ENCODE measurements around the gene CACNA1E. TPM values are rescaled to one million over a fixed set of nuclear protein-coding genes. Genes with fewer than 3 reads are reported as not detected.
"Not testable (repeated sequence)": the region's sequence is repeated elsewhere in the genome, so short reads cannot be mapped to it uniquely, and the experiment has no call there.

The CACNA1E gene
- total RNA-seq, 1 donor from 2014 or later, result 2.1 TPM

- H3K27me3 Mint-ChIP-seq, result no peaks in the 10 kb centered on the region
- no peak overlapping the region for H3K27ac Mint-ChIP-seq
- no peak for TF ChIP-seq CTCF (conservative IDR thresholded peaks at IDR 0.05)
- peaks cover 2% of the 10 kb centered on the region for H3K9me3 Mint-ChIP-seq
- no peak for DNase-seq (ENCODE audit: extremely low spot score, unreplicated experiment)
- H3K4me3 Mint-ChIP-seq, result no peak overlapping the region
- H3K4me1 Mint-ChIP-seq (ENCODE audit: unreplicated experiment), result no peaks in the 10 kb centered on the region
- no peaks in the 10 kb centered on the region for H3K36me3 Mint-ChIP-seq
These were observed 338.4 kb downstream of the CACNA1E start for GRCh38 chr1:181821701-181822100.

- not testable (repeated sequence) for H3K4me3 Mint-ChIP-seq; H3K27ac Mint-ChIP-seq; H3K27me3 Mint-ChIP-seq; H3K9me3 Mint-ChIP-seq; H3K4me1 Mint-ChIP-seq (ENCODE audit: unreplicated experiment); H3K36me3 Mint-ChIP-seq; DNase-seq (ENCODE audit: extremely low spot score, unreplicated experiment)
These were observed 349.0 kb downstream of the CACNA1E start for GRCh38 chr1:181832173-181832880.

- no peak for DNase-seq (ENCODE audit: extremely low spot score, unreplicated experiment)
- TF ChIP-seq CTCF (conservative IDR thresholded peaks at IDR 0.05), result no peak
- peaks cover 6% of the 10 kb centered on the region for H3K9me3 Mint-ChIP-seq
- no peaks in the 10 kb centered on the region for H3K36me3 Mint-ChIP-seq
- no peak overlapping the region for H3K4me3 Mint-ChIP-seq
- H3K27ac Mint-ChIP-seq, result no peak overlapping the region
- no peaks in the 10 kb centered on the region for H3K4me1 Mint-ChIP-seq (ENCODE audit: unreplicated experiment)
- peaks cover 11% of the 10 kb centered on the region for H3K27me3 Mint-ChIP-seq
These were observed 362.8 kb downstream of the CACNA1E start for GRCh38 chr1:181846001-181846645.

- DNase-seq (ENCODE audit: extremely low spot score, unreplicated experiment), result no peak
- peaks cover 6% of the 10 kb centered on the region for H3K9me3 Mint-ChIP-seq
- peaks cover 11% of the 10 kb centered on the region for H3K27me3 Mint-ChIP-seq
- no peak overlapping the region for H3K27ac Mint-ChIP-seq
- H3K4me3 Mint-ChIP-seq, result no peak overlapping the region
- H3K4me1 Mint-ChIP-seq (ENCODE audit: unreplicated experiment), result no peaks in the 10 kb centered on the region
- no peak for TF ChIP-seq CTCF (conservative IDR thresholded peaks at IDR 0.05)
- H3K36me3 Mint-ChIP-seq, result no peaks in the 10 kb centered on the region
These were observed 363.4 kb downstream of the CACNA1E start for GRCh38 chr1:181846681-181847080.

- H3K27me3 Mint-ChIP-seq, result peaks cover 7% of the 10 kb centered on the region
- H3K4me1 Mint-ChIP-seq (ENCODE audit: unreplicated experiment), result no peaks in the 10 kb centered on the region
- no peak for TF ChIP-seq CTCF (conservative IDR thresholded peaks at IDR 0.05)
- peaks cover 6% of the 10 kb centered on the region for H3K9me3 Mint-ChIP-seq
- no peak overlapping the region for H3K4me3 Mint-ChIP-seq
- no peak for DNase-seq (ENCODE audit: extremely low spot score, unreplicated experiment)
- no peak overlapping the region for H3K27ac Mint-ChIP-seq
- H3K36me3 Mint-ChIP-seq, result no peaks in the 10 kb centered on the region
These were observed 365.8 kb downstream of the CACNA1E start for GRCh38 chr1:181849071-181849470.

GRCh38 chr1:181854212-181854611 lies 370.9 kb downstream of the CACNA1E start:
- H3K4me3 Mint-ChIP-seq; H3K9me3 Mint-ChIP-seq; DNase-seq (ENCODE audit: extremely low spot score, unreplicated experiment); H3K27ac Mint-ChIP-seq; H3K4me1 Mint-ChIP-seq (ENCODE audit: unreplicated experiment); H3K36me3 Mint-ChIP-seq; H3K27me3 Mint-ChIP-seq: not testable (repeated sequence)
